OCI-LY1 (cell line): ENCODE data around the gene ATP5MK.
"Not testable (repeated sequence)": the region's sequence is repeated elsewhere in the genome, so short reads cannot be mapped to it uniquely, and the experiment has no call there.

Experiments used
- H2AFZ ChIP-seq: fragments of 200-600 bp; sonication (generic), shearing (Covaris generic); 2 replicates; pipeline ENCODE4 v1.6.0; 2014; ENCODE audit warnings: antibody characterized with exemption, mild to moderate bottlenecking, low read length
- H3F3A ChIP-seq: fragments of 200-600 bp; sonication (generic), shearing (Covaris generic); 2 replicates; pipeline ENCODE4 v1.6.0; 2014; ENCODE audit warnings: mild to moderate bottlenecking, antibody characterized with exemption, low read length, moderate library complexity; ENCODE audit not compliant: insufficient read depth
- H3K27ac ChIP-seq: fragments of 200-600 bp; sonication (generic); 2 replicates; pipeline ENCODE4 v1.5.1; 2014; ENCODE audit warnings: low read length, mixed run types, mild to moderate bottlenecking, low read depth; ENCODE audit not compliant: poor library complexity, severe bottlenecking
- H3K27me3 ChIP-seq: fragments of 200-600 bp; sonication (generic); 2 replicates; pipeline ENCODE4 v1.6.0; 2014; ENCODE audit warnings: antibody characterized with exemption, mild to moderate bottlenecking, low read length, moderate library complexity; ENCODE audit not compliant: insufficient read depth
- H3K36me3 ChIP-seq: fragments of 200-600 bp; sonication (generic); 2 replicates; pipeline ENCODE4 v1.6.1; 2014; ENCODE audit warnings: mild to moderate bottlenecking, antibody characterized with exemption, low read length, moderate library complexity, mixed read lengths; ENCODE audit not compliant: insufficient read depth
- H3K4me1 ChIP-seq: fragments of 200-600 bp; sonication (generic); 2 replicates; pipeline ENCODE4 v1.5.1; 2014; ENCODE audit warnings: mild to moderate bottlenecking, low read length, moderate library complexity; ENCODE audit not compliant: insufficient read depth, severe bottlenecking
- H3K4me2 ChIP-seq: fragments of 200-600 bp; sonication (generic), shearing (Covaris generic); 2 replicates; pipeline ENCODE4 v1.6.1; 2014; ENCODE audit warnings: low read length
- H3K4me3 ChIP-seq: fragments of 200-600 bp; sonication (generic); 2 replicates; pipeline ENCODE4 v1.5.1; 2014; ENCODE audit warnings: low read length, low read depth, mild to moderate bottlenecking, mixed read lengths; ENCODE audit not compliant: poor library complexity, severe bottlenecking
- H3K79me2 ChIP-seq: fragments of 200-600 bp; shearing (Covaris generic); 2 replicates; pipeline ENCODE4 v1.6.1; 2016; ENCODE audit warnings: mixed run types, low read length, mixed read lengths; ENCODE audit not compliant: insufficient read depth
- H3K9ac ChIP-seq: fragments of 200-600 bp; sonication (generic), shearing (Covaris generic); 2 replicates; pipeline ENCODE4 v1.6.1; 2014; ENCODE audit warnings: mild to moderate bottlenecking, low read length, mixed read lengths
- H3K9me2 ChIP-seq: fragments of 200-600 bp; sonication (generic), shearing (Covaris generic); 2 replicates; pipeline ENCODE4 v1.6.1; 2014; ENCODE audit warnings: low read depth, mild to moderate bottlenecking, low read length, mixed read lengths
- H3K9me3 ChIP-seq: fragments of 200-600 bp; shearing (Covaris generic); 2 replicates; pipeline ENCODE4 v1.6.1; 2014; ENCODE audit warnings: low read length, mixed read lengths
- H4K20me1 ChIP-seq: fragments of 200-600 bp; sonication (generic), shearing (Covaris generic); 2 replicates; pipeline ENCODE4 v1.6.0; 2016; ENCODE audit warnings: mild to moderate bottlenecking, low read length; ENCODE audit not compliant: insufficient read depth
- EZH2 ChIP-seq: fragments of 200-600 bp; sonication (generic), shearing (Covaris generic); IDR thresholded peaks from 2 replicates; pipeline ENCODE4 v1.8.0; 2017; ENCODE audit warnings: borderline replicate concordance, mixed run types, mild to moderate bottlenecking, antibody characterized with exemption, low read length, moderate library complexity, mixed read lengths
- TF ChIP-seq, protein P1 (sequence below): fragments of 200-600 bp; sonication (generic), shearing (Covaris generic); IDR thresholded peaks from 2 replicates; pipeline ENCODE4 v1.5.1; 2017; ENCODE audit warnings: mild to moderate bottlenecking, antibody characterized with exemption, low read length, moderate library complexity, mixed read lengths

ATP5MK gene

DNA sequence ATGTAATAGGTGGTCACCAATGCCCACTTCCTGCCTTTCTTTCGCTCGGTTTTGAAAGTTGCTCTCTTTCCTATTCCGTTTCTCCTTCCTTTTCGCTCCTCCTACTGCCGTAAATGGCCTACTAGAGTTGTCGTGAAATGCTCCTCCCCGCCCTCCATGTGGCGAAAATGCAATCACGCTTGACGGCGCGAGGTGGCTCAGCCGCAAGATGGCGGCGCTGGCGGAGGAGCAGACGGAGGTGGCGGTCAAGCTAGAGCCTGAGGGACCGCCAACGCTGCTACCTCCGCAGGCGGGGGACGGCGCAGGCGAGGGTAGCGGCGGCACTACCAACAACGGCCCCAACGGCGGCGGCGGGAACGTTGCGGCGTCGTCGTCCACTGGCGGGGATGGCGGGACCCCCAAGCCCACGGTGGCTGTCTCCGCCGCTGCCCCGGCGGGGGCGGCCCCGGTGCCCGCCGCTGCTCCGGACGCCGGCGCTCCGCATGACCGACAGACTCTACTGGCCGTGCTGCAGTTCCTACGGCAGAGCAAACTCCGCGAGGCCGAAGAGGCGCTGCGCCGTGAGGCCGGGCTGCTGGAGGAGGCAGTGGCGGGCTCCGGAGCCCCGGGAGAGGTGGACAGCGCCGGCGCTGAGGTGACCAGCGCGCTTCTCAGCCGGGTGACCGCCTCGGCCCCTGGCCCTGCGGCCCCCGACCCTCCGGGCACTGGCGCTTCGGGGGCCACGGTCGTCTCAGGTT, 28.3 kb downstream of the ATP5MK start, which contains the start of gene TAF5:
Gene TAF5 (plus strand): TSS at position 195 of the 737 bp plus-strand sequence. CDS start 14 bp downstream, at position 209.
- peak within 1 kb of the TSS; percentile 70 for H3K4me2 ChIP-seq
- no peaks in the 10 kb centered on the region for H3K9me3 ChIP-seq
- no peaks in the 10 kb centered on the region for H3F3A ChIP-seq
- no peak for TF ChIP-seq EZH2
- TF ChIP-seq, protein P1, sequence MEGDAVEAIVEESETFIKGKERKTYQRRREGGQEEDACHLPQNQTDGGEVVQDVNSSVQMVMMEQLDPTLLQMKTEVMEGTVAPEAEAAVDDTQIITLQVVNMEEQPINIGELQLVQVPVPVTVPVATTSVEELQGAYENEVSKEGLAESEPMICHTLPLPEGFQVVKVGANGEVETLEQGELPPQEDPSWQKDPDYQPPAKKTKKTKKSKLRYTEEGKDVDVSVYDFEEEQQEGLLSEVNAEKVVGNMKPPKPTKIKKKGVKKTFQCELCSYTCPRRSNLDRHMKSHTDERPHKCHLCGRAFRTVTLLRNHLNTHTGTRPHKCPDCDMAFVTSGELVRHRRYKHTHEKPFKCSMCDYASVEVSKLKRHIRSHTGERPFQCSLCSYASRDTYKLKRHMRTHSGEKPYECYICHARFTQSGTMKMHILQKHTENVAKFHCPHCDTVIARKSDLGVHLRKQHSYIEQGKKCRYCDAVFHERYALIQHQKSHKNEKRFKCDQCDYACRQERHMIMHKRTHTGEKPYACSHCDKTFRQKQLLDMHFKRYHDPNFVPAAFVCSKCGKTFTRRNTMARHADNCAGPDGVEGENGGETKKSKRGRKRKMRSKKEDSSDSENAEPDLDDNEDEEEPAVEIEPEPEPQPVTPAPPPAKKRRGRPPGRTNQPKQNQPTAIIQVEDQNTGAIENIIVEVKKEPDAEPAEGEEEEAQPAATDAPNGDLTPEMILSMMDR = no peak
- peaks cover 31% of the 10 kb centered on the region for H3K4me1 ChIP-seq
- peak within 1 kb of the TSS; percentile 89 for H3K4me3 ChIP-seq
- no peaks in the 10 kb centered on the region for H4K20me1 ChIP-seq
- peak within 1 kb of the TSS; percentile 71 for H3K27ac ChIP-seq
- peaks cover 22% of the 10 kb centered on the region for H3K79me2 ChIP-seq
- H3K27me3 ChIP-seq = no peaks in the 10 kb centered on the region
- no peak within 1 kb of the TSS for H2AFZ ChIP-seq
- peaks cover 8% of the 10 kb centered on the region; the same call in 1 of the 2 replicates for H3K36me3 ChIP-seq
- H3K9me2 ChIP-seq = no peaks in the 10 kb centered on the region
- peak within 1 kb of the TSS; percentile 86 for H3K9ac ChIP-seq

DNA sequence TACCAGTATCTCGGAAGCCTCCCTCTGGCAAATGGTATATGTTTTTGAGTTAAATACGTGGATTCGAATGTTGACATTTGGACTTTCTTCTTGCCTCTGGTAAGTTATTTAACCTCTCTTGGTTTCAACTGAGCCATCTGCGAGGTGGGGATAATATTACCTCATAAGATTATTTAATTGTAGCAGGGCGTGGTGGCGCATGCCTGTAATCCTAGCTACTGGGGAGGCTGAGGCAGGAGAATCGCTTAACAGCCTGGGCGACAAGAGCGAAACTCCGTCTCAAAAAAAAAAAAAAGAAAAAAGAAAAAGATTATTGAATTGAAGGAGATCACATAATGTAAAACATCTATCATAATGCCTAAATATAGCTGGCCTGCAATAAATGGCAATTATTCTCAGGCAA, 28.9 kb downstream of the ATP5MK start:
- H4K20me1 ChIP-seq = no peaks in the 10 kb centered on the region
- no peaks in the 10 kb centered on the region for H3K9me2 ChIP-seq
- H3K4me2 ChIP-seq = peak overlapping the region; percentile 70
- no peaks in the 10 kb centered on the region for H3K27me3 ChIP-seq
- peaks cover 7% of the 10 kb centered on the region; the same call in 1 of the 2 replicates for H3K36me3 ChIP-seq
- no peak for TF ChIP-seq EZH2
- TF ChIP-seq, protein P1 = no peak
- H3K4me1 ChIP-seq = peaks cover 31% of the 10 kb centered on the region
- peak overlapping the region; percentile 34; the same call in 1 of the 2 replicates for H3K9ac ChIP-seq
- peaks cover 22% of the 10 kb centered on the region for H3K79me2 ChIP-seq
- H3F3A ChIP-seq = no peaks in the 10 kb centered on the region
- no peak overlapping the region for H2AFZ ChIP-seq
- H3K9me3 ChIP-seq = no peaks in the 10 kb centered on the region
- H3K4me3 ChIP-seq = peak overlapping the region; percentile 89
- H3K27ac ChIP-seq = peak overlapping the region; percentile 71

DNA sequence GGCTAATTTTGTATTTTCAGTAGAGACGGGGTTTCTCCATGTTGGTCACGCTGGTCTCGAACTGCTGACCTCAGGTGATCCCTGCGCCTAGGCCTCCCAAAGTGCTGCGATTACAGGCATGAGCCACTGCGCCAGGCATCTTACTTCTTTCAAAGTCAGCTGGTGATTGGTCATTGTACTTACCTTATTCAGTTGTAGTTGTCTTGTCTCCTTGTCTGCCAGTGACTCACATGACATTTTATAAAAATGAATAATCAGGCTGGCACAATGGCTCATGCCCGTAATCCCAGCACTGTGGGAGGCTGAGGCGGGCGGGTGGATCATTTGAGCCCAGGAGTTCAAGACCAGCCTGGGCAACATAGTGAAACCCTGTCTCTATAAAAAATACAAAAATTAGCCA, 35.5 kb downstream of the ATP5MK start:
- not testable (repeated sequence) for H3K9ac ChIP-seq, H3K4me1 ChIP-seq, H3K27me3 ChIP-seq, H3K4me2 ChIP-seq, H4K20me1 ChIP-seq, H3K79me2 ChIP-seq, H3K27ac ChIP-seq, H3K9me3 ChIP-seq, H3K4me3 ChIP-seq, H3K36me3 ChIP-seq, H3K9me2 ChIP-seq, H2AFZ ChIP-seq, H3F3A ChIP-seq

- H3K27ac ChIP-seq, H3K27me3 ChIP-seq, H3F3A ChIP-seq: not testable (repeated sequence)
Measured at GRCh38 chr10:103359493-103359892, 36.8 kb downstream of the ATP5MK start.

More at GRCh38 chr10:103359493-103359892, 36.8 kb downstream of the ATP5MK start:
- not testable (repeated sequence) for H4K20me1 ChIP-seq, H3K9me2 ChIP-seq, H3K4me3 ChIP-seq, H3K36me3 ChIP-seq, H2AFZ ChIP-seq, H3K9me3 ChIP-seq, H3K9ac ChIP-seq, H3K4me1 ChIP-seq, H3K4me2 ChIP-seq, H3K79me2 ChIP-seq
